ENCODE results near the gene PDIA5. TPM values are rescaled to one million over a fixed set of nuclear protein-coding genes. Genes with fewer than 3 reads are reported as not detected.

Gene PDIA5
- total RNA-seq, 2 donors from 2014 or later: 8.4 to 19.2 TPM

DNA sequence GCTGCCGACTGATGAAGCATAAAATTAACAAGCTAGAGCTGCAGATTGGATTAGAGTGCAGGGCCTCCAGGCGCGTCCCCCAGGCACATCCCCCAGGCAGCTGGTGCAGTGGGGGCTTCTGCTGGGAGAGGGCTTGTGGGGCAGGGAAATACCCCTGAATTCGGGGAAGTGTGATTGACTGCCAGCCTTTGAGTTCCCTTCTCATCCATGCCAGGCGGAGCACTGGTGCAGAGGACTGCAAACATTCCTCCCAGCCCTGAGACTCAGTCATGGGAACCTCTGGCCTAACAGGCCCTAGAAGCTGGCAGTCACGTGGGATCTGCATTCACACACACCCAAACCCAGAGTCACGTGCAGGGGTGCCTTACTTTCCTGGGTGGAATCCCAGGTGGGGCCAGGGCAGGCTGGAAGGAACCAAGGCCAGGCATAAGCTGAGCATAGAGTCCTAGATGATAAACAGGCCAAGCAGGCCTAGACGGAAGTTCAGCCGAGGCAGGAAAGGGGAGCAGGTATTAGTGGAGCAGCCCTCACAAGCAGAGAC, 88.7 kb downstream of the PDIA5 start:
- peaks cover 60% of the 10 kb centered on the region for H3K36me3 Mint-ChIP-seq (ENCODE audit: low read depth)
- H3K4me1 Mint-ChIP-seq: peaks cover 5% of the 10 kb centered on the region
- H3K27me3 Mint-ChIP-seq: no peaks in the 10 kb centered on the region
- H3K9me3 Mint-ChIP-seq: peaks cover 3% of the 10 kb centered on the region
- no peak overlapping the region for H3K4me3 Mint-ChIP-seq
- H3K27ac Mint-ChIP-seq: no peak overlapping the region
- no peak for ATAC-seq (replicated peaks)

DNA sequence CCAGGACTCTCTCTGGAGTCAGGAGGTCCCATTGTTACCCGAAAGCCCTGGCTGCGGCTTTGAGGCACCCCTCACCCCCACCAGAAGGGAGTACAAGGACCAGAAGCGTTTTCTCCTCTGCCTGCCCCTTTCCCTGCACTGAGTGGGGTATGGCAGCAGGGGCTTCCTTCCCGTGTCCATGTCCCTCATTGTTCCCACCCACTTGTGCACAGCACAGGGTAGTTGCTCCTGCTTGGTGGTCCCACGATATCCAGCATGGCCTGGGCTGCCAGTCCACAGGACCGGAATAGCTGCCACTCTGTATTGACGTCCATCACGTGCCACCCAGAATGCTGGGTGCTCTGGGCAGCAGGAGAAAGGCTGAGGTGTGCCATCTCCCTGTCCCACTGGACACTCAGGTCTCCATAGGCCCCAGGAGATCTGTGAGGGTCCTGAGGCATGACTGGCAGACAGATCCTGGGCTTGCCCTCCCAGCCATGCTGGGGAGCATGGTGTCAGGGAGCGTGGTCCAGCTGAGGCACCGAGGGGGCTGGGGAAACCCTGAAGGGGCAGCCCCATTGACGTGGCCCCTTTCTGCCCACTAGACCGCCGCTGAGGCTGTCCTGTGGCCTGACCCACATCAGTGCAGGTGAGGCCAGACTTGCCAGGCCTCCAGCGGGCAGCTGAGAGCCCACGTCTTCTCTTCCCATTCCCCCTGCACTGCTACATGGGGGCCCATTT, 89.6 kb downstream of the PDIA5 start:
- peaks cover 5% of the 10 kb centered on the region for H3K4me1 Mint-ChIP-seq
- H3K27ac Mint-ChIP-seq: no peak overlapping the region
- peaks cover 61% of the 10 kb centered on the region for H3K36me3 Mint-ChIP-seq (ENCODE audit: low read depth)
- H3K4me3 Mint-ChIP-seq: no peak overlapping the region
- H3K9me3 Mint-ChIP-seq: peaks cover 3% of the 10 kb centered on the region
- ATAC-seq (replicated peaks): no peak
- H3K27me3 Mint-ChIP-seq: no peaks in the 10 kb centered on the region

DNA sequence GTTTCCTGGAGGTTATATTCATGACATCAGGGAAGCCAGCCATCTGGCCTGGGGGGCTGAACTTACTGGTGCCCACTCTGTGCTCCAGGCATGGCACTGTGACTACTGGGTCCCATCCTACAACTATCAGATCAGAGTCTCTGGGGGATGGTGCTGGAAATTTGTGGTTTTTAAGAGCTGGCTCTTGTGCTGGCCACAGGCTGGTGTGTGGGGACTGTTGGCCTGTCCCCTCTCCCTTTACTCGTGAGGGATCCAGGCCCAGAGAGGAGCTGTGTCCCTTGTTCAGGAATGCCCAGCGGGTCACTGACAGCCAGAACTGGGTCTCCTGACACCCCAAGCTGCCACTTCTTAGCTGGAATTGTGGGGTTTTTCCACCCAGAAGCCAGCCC, 90.4 kb downstream of the PDIA5 start:
- H3K27ac Mint-ChIP-seq: no peak overlapping the region
- peaks cover under 1% of the 10 kb centered on the region for H3K9me3 Mint-ChIP-seq
- no peak for ATAC-seq (replicated peaks)
- H3K4me3 Mint-ChIP-seq: no peak overlapping the region
- H3K36me3 Mint-ChIP-seq (ENCODE audit: low read depth): peaks cover 66% of the 10 kb centered on the region
- H3K4me1 Mint-ChIP-seq: peaks cover 5% of the 10 kb centered on the region
- no peaks in the 10 kb centered on the region for H3K27me3 Mint-ChIP-seq

DNA sequence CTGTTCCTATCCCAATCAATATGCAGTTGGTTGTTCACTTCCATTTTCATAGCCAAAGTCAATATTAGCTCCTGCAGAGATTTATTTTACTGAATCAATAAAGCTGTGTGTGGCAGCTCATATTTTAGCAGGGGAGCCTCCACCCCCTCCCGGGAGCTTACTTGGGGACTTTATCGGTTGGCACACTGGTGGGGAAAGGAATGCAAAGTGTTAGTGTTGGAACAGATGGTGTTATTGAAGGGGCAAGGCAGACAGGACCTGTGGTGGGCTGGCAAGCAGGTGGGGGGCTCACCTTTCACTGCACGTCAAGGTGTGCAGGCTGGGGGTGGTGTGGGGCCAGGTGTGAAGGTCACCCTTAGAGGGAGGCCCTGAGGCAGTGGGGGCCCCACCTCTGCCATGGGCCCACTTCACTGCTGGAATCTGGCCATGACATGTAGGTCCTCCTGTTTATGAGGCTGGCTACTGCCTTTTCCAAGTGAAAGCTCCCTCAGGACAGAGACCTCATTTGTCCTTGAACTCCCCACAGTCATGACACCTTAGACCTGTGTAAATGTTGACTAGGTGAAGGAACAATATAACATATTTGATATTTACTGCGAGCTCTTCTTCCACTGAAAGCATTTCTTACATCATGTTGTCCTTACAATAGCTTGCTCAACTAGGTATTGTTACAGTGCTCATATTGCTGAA, 90.9 kb downstream of the PDIA5 start:
- H3K9me3 Mint-ChIP-seq: no peaks in the 10 kb centered on the region
- no peak overlapping the region for H3K4me3 Mint-ChIP-seq
- H3K36me3 Mint-ChIP-seq (ENCODE audit: low read depth): peaks cover 66% of the 10 kb centered on the region
- no peak for ATAC-seq (replicated peaks)
- no peak overlapping the region for H3K27ac Mint-ChIP-seq
- H3K27me3 Mint-ChIP-seq: no peaks in the 10 kb centered on the region
- H3K4me1 Mint-ChIP-seq: peaks cover 5% of the 10 kb centered on the region

DNA sequence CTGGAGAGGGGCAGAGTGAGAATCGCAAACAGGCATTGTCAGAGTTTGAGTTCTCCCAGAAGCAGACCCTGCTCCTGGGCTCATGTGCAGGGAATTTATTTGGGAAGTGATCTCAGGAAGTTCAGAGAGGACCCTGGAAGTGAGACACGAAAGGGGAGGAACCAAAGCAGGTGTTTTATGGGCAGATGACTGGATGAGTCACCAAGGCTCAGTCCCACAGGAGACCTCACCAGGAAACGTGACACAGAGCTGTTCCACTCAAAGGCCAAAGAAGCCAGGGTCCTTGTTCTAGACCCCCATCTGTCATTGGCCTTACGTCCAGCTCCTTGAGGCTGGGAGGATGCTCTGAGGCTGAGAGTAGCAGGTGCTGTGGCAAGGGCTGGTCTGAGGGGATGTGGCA, 91.5 kb downstream of the PDIA5 start:
- Mint-ChIP-seq H3K27me3 (no peaks in the 10 kb centered on the region), H3K4me1 (peaks cover 5% of the 10 kb centered on the region), H3K4me3 (no peak overlapping the region), H3K27ac (no peak overlapping the region), H3K36me3 (ENCODE audit: low read depth) (peaks cover 66% of the 10 kb centered on the region), H3K9me3 (no peaks in the 10 kb centered on the region)
- no peak for ATAC-seq (replicated peaks)

DNA sequence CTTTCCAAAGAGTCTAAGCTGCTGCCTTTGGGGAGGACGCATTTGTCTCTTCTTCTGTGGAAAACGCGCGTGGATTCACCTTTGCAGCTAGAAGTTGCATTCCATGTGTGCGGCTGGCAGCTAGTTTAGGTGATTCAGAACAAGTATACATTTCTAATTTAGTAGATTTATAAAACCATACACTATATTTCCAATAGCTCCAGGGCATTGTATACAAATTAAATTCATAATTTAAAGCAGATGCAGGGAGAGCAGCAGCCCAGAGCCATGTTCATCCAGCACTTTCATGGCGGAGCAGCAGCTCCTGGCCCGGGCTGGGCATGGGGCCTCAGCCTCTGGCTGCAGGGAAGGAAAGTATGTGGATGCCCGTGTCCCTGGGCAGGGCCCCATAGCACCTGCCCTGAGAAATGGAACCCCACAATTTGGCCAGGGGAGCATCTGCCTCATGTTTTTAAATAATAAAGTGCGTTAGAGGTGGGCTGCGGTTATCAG, 92.1 kb downstream of the PDIA5 start:
- Mint-ChIP-seq H3K9me3 (no peaks in the 10 kb centered on the region), H3K36me3 (ENCODE audit: low read depth) (peaks cover 72% of the 10 kb centered on the region), H3K27ac (no peak overlapping the region), H3K4me3 (no peak overlapping the region), H3K27me3 (no peaks in the 10 kb centered on the region), H3K4me1 (peaks cover 5% of the 10 kb centered on the region)
- ATAC-seq (replicated peaks): no peak

DNA sequence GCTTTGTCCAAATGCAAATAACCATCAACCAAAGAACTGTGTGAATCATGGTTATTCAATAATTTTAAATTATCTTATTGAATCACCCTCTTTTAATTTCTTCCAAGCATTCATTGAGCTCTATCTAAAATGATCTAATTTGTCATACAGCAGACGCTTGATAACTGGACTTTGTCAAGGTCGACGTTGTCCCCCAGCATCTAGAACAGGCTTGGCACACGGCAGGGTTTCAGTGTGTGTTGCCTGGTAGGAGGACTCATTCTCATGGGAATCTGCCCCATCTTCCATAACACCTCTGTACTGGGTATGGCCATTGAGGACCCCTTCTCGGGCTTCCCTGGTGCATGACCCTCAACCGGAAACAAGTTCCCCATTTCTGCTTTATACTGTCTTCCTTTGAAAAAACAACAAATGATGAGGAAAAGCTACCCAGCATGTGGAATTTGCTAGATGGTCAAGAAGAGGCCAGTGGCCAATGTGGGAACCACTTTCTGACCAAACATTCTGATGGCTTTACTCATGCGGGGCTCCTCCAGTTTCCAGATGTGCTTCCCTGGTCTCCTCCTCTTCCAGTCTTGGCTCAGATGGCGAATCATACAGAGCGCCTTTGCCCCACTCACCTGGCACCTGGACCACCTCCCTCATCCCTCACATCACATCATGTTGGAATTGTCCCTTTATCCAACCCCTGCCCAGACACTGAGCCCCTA, 93.3 kb downstream of the PDIA5 start:
- H3K27me3 Mint-ChIP-seq: no peaks in the 10 kb centered on the region
- H3K4me1 Mint-ChIP-seq: peaks cover 5% of the 10 kb centered on the region
- H3K27ac Mint-ChIP-seq: no peak overlapping the region
- peaks cover 3% of the 10 kb centered on the region for H3K9me3 Mint-ChIP-seq
- no peak overlapping the region for H3K4me3 Mint-ChIP-seq
- no peak for ATAC-seq (replicated peaks)
- peaks cover 80% of the 10 kb centered on the region for H3K36me3 Mint-ChIP-seq (ENCODE audit: low read depth)

DNA sequence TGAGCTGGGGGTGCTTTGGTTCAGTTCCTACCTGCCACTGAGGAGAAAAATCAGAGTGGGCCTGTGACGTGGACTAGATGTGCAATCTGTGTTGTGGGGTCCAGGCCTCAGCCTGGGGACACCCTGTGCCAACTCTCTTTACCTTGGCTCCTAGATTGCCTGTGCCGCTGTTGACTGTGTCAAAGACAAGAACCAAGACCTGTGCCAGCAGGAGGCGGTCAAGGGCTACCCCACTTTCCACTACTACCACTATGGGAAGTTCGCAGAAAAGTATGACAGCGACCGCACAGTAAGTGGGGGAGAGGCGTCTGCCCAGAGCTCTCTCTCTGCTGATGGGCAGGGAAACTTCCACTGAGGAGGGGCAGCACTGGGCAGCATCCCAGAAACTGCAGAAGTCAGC, 94.3 kb downstream of the PDIA5 start:
- peaks cover 4% of the 10 kb centered on the region for H3K9me3 Mint-ChIP-seq
- H3K4me1 Mint-ChIP-seq: peaks cover 5% of the 10 kb centered on the region
- no peak overlapping the region for H3K27ac Mint-ChIP-seq
- H3K36me3 Mint-ChIP-seq (ENCODE audit: low read depth): peaks cover 89% of the 10 kb centered on the region
- H3K27me3 Mint-ChIP-seq: no peaks in the 10 kb centered on the region
- no peak for ATAC-seq (replicated peaks)
- no peak overlapping the region for H3K4me3 Mint-ChIP-seq

DNA sequence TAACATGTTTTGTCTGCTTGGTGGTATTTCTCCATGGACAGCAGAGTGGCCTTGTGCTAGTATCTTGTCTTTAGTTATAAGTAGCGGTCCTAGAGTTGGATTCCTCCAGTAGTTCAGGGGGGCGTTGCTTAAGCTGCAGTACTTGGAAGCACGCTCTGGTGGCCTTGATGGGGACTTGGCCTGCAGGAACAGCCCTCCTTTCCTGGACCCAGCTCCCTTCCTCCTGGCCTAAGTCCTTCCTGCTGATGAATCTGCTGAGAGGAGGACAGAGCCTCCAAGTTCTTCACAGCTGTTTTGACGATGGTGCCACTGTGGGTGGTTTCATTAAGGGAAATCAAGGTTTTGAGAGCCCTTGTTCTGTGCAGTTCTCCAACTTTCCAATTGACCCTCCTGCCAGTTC, 96.3 kb downstream of the PDIA5 start:
- no peak overlapping the region for H3K4me3 Mint-ChIP-seq
- peaks cover 3% of the 10 kb centered on the region for H3K4me1 Mint-ChIP-seq
- ATAC-seq (replicated peaks): no peak

DNA sequence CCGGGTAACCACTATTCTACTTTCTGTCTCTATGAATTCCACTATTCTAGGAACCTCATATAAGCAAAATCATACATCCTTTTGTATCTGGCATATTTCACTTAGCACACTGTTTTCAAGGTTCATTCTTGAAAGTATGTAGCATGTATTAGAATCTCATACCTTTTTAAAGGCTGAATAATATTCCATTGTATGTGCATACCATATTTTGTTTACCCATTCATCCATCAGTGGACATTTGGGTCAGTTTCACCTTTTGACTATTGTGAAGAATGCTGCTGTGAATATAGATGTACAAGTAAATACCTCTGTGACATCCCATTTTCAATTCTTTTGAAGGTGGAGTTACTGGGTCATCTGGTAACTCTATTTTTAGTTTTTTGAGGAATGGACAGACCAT, 98.3 kb downstream of the PDIA5 start:
- Mint-ChIP-seq H3K27me3 (no peaks in the 10 kb centered on the region), H3K4me3 (no peak overlapping the region), H3K36me3 (ENCODE audit: low read depth) (peaks cover 81% of the 10 kb centered on the region), H3K9me3 (peaks cover 4% of the 10 kb centered on the region), H3K4me1 (no peaks in the 10 kb centered on the region), H3K27ac (no peak overlapping the region)
- no peak for ATAC-seq (replicated peaks)

More for the DNA sequence above, 96.3 kb downstream of the PDIA5 start:
- no peaks in the 10 kb centered on the region for H3K27me3 Mint-ChIP-seq
- peaks cover 96% of the 10 kb centered on the region for H3K36me3 Mint-ChIP-seq (ENCODE audit: low read depth)
- peaks cover 4% of the 10 kb centered on the region for H3K9me3 Mint-ChIP-seq
- no peak overlapping the region for H3K27ac Mint-ChIP-seq

DNA sequence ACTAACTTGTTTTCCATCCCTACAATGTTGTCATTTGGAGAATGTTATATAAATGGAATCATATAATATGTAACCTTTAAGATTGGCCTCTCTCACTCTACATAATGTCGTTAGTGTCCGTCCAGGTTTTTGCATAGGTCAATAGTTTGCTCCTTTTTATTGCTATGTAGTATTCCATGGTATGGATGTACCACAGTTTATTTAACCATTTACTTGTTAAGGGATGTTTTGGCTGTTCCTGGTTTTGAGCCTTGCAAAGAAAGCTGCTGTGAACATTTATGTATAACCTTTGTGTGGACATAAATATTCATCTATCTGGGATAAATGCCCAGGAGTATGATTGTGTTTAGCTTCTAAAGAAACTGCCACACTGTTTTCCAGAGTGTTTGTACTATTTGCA, 100.9 kb downstream of the PDIA5 start:
- H3K27me3 Mint-ChIP-seq: no peaks in the 10 kb centered on the region
- H3K4me1 Mint-ChIP-seq: no peaks in the 10 kb centered on the region
- no peak overlapping the region for H3K27ac Mint-ChIP-seq
- no peak overlapping the region for H3K4me3 Mint-ChIP-seq
- ATAC-seq (replicated peaks): no peak
- peaks cover 4% of the 10 kb centered on the region for H3K9me3 Mint-ChIP-seq
- H3K36me3 Mint-ChIP-seq (ENCODE audit: low read depth): peaks cover 58% of the 10 kb centered on the region

DNA sequence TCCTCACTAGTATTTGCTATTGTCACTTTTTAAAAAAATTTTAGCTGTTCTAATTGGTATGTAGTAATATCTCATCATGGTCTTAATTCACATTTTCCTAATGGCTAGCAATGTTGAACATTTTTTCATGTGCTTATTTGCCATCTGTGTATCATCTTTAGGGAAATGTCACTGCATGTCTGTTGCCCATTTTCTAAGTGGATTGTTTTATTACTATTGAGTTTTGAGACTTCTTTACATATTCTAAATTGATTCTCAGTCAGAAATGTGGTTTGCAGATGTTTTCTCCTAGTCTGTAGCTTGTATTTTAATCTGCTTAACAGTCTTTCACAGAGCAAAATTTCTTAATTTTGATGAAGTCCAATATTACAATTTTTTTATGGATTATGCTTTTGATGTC, 101.3 kb downstream of the PDIA5 start:
- Mint-ChIP-seq H3K36me3 (ENCODE audit: low read depth) (peaks cover 53% of the 10 kb centered on the region), H3K27ac (no peak overlapping the region), H3K9me3 (peaks cover 4% of the 10 kb centered on the region), H3K27me3 (no peaks in the 10 kb centered on the region), H3K4me3 (no peak overlapping the region), H3K4me1 (no peaks in the 10 kb centered on the region)
- ATAC-seq (replicated peaks): no peak

DNA sequence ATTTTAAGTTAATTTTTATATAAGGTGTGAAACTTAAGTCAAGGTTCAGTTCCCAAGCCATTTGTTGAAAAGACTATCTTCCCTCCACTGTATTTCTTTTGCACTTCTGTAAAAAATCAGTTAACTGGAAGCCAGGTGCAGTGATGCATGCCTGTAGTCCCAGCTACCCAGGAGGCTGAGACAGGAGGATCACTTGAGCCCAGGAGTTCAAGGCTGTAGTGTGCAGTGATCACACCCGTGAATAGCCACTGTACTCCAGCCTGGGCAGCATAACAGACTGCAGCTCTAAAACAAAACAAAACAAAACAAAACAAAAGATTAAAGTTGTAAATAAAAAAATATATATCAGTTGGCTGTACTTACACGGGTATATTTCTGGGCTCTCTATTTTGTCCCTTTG, 101.8 kb downstream of the PDIA5 start:
- H3K27me3 Mint-ChIP-seq: no peaks in the 10 kb centered on the region
- H3K9me3 Mint-ChIP-seq: peaks cover 4% of the 10 kb centered on the region
- H3K4me1 Mint-ChIP-seq: no peaks in the 10 kb centered on the region
- no peak overlapping the region for H3K27ac Mint-ChIP-seq
- no peak overlapping the region for H3K4me3 Mint-ChIP-seq
- no peak for ATAC-seq (replicated peaks)
- peaks cover 48% of the 10 kb centered on the region for H3K36me3 Mint-ChIP-seq (ENCODE audit: low read depth)

DNA sequence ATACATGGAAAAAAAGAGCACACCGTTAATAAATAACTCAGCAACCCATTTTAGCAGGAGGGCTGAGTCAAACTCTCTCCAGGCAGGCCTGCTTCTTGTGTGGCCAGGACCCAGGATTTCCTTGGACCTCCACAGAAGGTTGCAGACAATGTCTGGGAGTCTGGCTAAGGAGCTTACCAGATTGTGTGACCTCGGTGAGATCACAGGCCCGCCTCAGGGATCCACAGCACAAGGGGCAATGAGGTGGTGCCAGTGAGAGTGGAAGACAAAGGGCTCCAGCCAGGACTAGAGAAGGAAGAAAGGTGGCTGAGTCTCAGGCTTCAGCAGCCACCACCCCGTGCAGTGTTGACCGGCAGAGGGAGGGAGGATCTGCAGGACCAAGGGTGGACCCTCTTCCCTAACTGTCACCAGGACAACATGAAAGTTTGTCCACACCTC, 102.7 kb downstream of the PDIA5 start:
- H3K36me3 Mint-ChIP-seq (ENCODE audit: low read depth): peaks cover 39% of the 10 kb centered on the region
- no peaks in the 10 kb centered on the region for H3K27me3 Mint-ChIP-seq
- H3K4me1 Mint-ChIP-seq: no peaks in the 10 kb centered on the region
- peaks cover 4% of the 10 kb centered on the region for H3K9me3 Mint-ChIP-seq
- ATAC-seq (replicated peaks): no peak
- H3K4me3 Mint-ChIP-seq: no peak overlapping the region
- H3K27ac Mint-ChIP-seq: no peak overlapping the region
